ENCODE measurements around the gene RIC8A.

- no peak for TF ChIP-seq ZNF501 (CRISPR knock-in tag; IDR thresholded peaks at IDR 0.05)
- TF ChIP-seq ZSCAN9 (CRISPR knock-in tag; IDR thresholded peaks at IDR 0.05; ENCODE audit: borderline replicate concordance) = no peak
- TF ChIP-seq RAD21 (CRISPR knock-in tag; IDR thresholded peaks at IDR 0.05) = no peak
- TF ChIP-seq RELA (CRISPR knock-in tag; IDR thresholded peaks at IDR 0.05) = no peak
These were observed 44.0 kb downstream of the RIC8A start for GRCh38 chr11:251550-251949.
